HG03066 (cell line): ENCODE data around the gene TWIST2.

Experiments used
- ATAC-seq: cut with Tn5 transposase; IDR thresholded peaks from one replicate; pipeline ENCODE4 v1.9.1; 2021; ENCODE audit warnings: low read depth; ENCODE audit not compliant: unreplicated experiment

The TWIST2 gene

GRCh38 chr2:238900511-238900910 lies 52.6 kb downstream of the TWIST2 start:
- ATAC-seq = no peak

- ATAC-seq = no peak
These were observed 53.7 kb downstream of the TWIST2 start for GRCh38 chr2:238901461-238902057.

- no peak for ATAC-seq
These were observed 54.4 kb downstream of the TWIST2 start for GRCh38 chr2:238902285-238902684.

GRCh38 chr2:238903141-238903540 lies 55.3 kb downstream of the TWIST2 start:
- ATAC-seq = no peak

- ATAC-seq = no peak
These were observed 56.3 kb downstream of the TWIST2 start for GRCh38 chr2:238904177-238904576.

- no peak for ATAC-seq
These were observed 56.8 kb downstream of the TWIST2 start for GRCh38 chr2:238904716-238905115.

- ATAC-seq = no peak
These were observed 57.3 kb downstream of the TWIST2 start for GRCh38 chr2:238905224-238905623.

- no peak for ATAC-seq
These were observed 57.8 kb downstream of the TWIST2 start for GRCh38 chr2:238905644-238906043.

- no peak for ATAC-seq
These were observed 58.5 kb downstream of the TWIST2 start for GRCh38 chr2:238906254-238906935.

- no peak for ATAC-seq
These were observed 59.2 kb downstream of the TWIST2 start for GRCh38 chr2:238906936-238907716.

- no peak for ATAC-seq
These were observed 59.9 kb downstream of the TWIST2 start for GRCh38 chr2:238907717-238908173.

- ATAC-seq = no peak
These were observed 61.4 kb downstream of the TWIST2 start for GRCh38 chr2:238908960-238909951.

GRCh38 chr2:238910751-238911351 lies 63.0 kb downstream of the TWIST2 start:
- ATAC-seq = no peak

- ATAC-seq = no peak
These were observed 63.7 kb downstream of the TWIST2 start for GRCh38 chr2:238911376-238912227.

- ATAC-seq = no peak
These were observed 64.5 kb downstream of the TWIST2 start for GRCh38 chr2:238912228-238912915.

GRCh38 chr2:238912916-238913875 lies 65.3 kb downstream of the TWIST2 start:
- ATAC-seq = no peak

- ATAC-seq = no peak
These were observed 66.2 kb downstream of the TWIST2 start for GRCh38 chr2:238913931-238914647.
